ENCODE results near the gene RDX.

DNA sequence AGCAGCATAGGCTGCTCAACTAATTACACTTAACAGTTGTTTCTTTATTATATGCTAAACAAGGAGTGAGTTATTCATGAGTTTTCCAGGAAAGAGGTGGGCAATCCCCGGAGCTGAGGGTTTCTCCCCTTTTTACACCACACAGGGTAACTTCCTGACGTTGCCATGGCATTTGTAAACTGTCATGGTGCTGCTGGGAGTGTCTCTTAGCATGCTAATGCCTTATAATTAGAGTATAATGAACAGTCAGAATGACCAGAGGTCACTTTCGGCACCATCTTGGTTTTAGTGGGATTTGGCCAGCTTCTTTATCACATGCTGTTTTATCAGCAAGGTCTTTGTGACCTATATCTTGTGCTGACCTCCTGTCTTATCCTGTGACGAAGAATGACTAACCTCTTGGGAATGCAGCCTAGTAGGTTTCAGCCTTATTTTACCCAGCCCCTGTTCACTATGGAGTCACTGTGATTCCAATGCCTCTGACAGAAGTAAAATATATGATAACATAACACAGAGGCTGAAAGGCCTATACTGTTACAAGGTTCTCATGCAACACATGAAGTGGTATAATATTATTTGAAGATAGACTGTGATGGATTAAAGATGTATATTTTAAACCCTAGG is 41.3 kb upstream of the RDX start:
- TF ChIP-seq, protein P1, sequence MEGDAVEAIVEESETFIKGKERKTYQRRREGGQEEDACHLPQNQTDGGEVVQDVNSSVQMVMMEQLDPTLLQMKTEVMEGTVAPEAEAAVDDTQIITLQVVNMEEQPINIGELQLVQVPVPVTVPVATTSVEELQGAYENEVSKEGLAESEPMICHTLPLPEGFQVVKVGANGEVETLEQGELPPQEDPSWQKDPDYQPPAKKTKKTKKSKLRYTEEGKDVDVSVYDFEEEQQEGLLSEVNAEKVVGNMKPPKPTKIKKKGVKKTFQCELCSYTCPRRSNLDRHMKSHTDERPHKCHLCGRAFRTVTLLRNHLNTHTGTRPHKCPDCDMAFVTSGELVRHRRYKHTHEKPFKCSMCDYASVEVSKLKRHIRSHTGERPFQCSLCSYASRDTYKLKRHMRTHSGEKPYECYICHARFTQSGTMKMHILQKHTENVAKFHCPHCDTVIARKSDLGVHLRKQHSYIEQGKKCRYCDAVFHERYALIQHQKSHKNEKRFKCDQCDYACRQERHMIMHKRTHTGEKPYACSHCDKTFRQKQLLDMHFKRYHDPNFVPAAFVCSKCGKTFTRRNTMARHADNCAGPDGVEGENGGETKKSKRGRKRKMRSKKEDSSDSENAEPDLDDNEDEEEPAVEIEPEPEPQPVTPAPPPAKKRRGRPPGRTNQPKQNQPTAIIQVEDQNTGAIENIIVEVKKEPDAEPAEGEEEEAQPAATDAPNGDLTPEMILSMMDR (IDR thresholded peaks at IDR 0.05), result no peak
- TF ChIP-seq EZH2 (IDR thresholded peaks at IDR 0.05; ENCODE audit: borderline replicate concordance, insufficient read depth, low read depth, low read length, poor library complexity, severe bottlenecking), result no peak
